EL (cell line): ENCODE measurements around the gene SIPA1L2.

Source experiments
- DNase-seq: peaks from one replicate; pipeline ENCODE4 v3.0.0-alpha.2; 2016

SIPA1L2 gene

GRCh38 chr1:232630047-232630893 lies at the start of gene SIPA1L2:
Gene SIPA1L2 (minus strand): TSS chr1:232630133. CDS start chr1:232515339, 114,794 bp downstream.
- DNase-seq, result peak; percentile 89

- peak; percentile 18 for DNase-seq
These were observed 48.4 kb upstream of the SIPA1L2 start for GRCh38 chr1:232678185-232678886.

GRCh38 chr1:232676307-232676706 lies 46.4 kb upstream of the SIPA1L2 start:
- DNase-seq, result no peak

DNA sequence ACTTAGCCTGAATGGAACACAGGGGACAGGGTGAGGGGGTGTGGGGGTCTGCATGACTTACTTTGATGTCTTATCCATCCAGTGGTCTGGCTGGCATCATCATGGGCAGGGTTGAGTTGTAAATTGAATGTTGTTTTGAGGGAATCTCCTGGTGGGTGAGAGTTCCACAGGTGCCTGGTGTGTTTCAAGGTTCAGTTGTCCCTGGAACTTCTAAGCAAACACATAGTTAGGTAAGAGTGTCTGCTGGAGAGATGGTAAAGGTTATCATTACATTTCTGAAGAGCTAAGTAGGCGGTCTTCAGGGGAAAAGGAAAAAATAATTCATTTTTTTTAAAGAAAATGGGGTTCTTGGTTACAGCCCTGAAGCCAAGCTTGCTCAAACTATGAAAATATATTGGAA lies 46.0 kb upstream of the SIPA1L2 start:
- DNase-seq, result no peak

DNA sequence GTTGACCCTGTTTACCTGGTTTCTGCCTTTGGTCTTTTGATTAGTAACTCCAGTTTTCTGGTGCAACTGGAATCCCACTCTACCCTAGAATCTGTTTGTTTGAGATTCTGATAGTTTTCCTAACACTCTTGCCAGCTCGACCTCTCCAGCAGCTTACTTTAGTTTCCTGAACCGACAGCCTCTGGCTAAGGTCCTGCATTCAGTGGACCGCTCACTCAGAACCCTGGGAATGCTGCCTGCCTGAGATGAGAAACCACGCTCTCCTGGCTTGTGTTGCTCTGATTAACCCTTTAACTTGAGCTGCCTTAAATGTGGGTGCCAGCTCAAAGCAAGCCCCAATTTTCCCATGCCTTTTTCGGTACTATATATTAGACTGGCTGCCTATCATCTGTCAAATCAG lies 45.3 kb upstream of the SIPA1L2 start:
- no peak for DNase-seq

DNA sequence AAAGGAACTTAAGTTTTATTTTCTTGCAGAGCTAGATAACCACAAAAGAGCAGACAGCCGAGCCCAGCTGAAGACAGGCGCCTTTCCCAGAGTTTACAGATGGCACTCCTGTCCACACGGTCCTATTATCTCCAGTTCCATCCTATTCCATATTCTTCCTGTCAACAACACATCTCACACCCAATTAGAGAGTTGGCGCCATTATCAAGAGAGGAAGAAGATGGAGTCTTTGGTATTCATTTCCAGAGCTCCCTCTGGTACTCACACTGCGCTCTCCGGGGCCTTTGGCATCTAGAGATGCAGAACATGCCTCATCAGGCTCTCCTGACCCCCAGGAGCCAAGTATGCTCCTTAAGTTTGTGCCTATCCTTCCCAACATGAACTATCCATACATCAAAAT lies 43.3 kb upstream of the SIPA1L2 start:
- DNase-seq, result no peak

GRCh38 chr1:232669981-232670747 lies 40.2 kb upstream of the SIPA1L2 start:
- peak; percentile 58 for DNase-seq

DNA sequence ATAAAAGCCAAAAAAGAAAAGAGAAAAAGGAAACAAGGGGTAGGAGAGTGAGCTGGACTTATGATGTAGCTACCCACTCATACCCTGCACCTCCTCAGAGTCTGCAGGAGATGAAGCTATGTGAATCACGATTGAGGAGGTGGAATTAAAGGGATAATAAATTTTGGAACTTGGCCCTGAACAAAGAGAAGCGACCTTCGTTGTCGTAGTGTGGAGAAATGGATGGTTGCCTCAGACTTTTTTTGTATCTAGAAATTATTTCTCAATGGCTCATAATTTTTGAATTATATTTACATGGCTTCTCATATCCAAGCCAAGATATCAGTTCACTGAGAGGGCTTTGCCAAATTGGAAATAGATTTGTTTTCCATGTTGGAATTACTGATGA lies 37.8 kb upstream of the SIPA1L2 start:
- peak; percentile 21 for DNase-seq

- no peak for DNase-seq
These were observed 37.3 kb upstream of the SIPA1L2 start for GRCh38 chr1:232667094-232667777.

GRCh38 chr1:232664844-232665777 lies 35.2 kb upstream of the SIPA1L2 start:
- no peak for DNase-seq

GRCh38 chr1:232662910-232663309 lies 33.0 kb upstream of the SIPA1L2 start:
- no peak for DNase-seq

DNA sequence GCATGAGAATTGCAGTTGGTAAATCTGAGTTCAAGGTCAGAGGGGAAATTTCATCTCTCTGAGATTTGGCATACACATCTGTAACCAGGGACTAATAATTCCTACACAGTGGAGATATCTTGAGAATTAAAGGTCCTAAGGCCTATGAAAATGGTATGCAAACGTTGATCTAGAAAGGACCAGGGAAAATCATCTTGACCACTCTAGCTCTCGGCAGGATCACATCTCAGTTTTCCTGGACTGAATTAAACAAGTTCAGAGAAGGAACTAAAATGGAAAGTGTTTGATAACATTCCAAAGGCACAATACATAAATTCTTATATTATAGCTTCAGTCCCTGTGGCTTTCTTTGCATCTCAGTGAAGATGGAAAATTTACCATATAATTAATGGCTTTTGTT lies 28.5 kb upstream of the SIPA1L2 start:
- DNase-seq, result no peak

- DNase-seq, result no peak
These were observed 27.6 kb upstream of the SIPA1L2 start for GRCh38 chr1:232657426-232658005.

GRCh38 chr1:232655746-232656085 lies 25.8 kb upstream of the SIPA1L2 start:
- DNase-seq, result no peak

GRCh38 chr1:232655028-232655745 lies 25.3 kb upstream of the SIPA1L2 start:
- no peak for DNase-seq

DNA sequence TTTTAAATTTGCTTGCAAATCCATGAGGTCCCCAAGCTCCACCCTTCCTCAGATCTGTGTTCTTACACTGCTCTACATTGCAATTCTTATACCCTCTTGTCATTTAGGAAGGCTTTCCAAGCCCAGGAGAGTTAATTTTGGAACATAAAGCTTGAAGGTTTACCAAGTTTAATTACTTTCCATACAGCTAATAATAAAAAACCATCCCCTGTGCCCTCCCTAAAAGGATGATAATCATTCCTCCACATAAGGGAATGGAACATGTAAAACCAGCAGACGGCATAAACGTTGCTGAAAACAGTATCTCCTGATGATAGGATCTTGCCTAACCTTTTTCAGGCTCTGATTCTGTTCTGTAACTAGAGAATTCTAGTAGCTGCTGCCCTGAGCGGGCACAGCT lies 23.9 kb upstream of the SIPA1L2 start:
- no peak for DNase-seq

GRCh38 chr1:232650845-232651244 lies 20.9 kb upstream of the SIPA1L2 start:
- DNase-seq, result peak; percentile 30

DNA sequence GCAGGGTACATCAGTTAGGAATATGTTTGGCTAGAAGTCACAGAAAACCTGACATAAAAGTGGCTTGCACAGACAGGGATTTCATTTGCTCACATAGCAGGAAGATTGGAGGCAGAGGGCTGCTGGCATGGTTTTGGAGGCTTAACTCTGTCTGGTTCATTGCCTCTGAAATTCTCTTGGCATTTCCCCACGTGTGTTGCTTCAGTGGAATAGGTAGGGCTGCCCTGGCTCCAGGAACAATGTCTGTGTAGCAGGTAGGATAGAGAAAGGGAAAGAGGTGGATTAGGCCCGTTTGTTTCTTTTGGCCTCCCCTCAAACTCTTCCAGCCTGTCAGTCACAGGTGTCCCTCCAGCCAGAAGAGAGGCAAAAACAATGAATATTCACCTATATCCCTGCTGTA lies 20.5 kb upstream of the SIPA1L2 start:
- no peak for DNase-seq

DNA sequence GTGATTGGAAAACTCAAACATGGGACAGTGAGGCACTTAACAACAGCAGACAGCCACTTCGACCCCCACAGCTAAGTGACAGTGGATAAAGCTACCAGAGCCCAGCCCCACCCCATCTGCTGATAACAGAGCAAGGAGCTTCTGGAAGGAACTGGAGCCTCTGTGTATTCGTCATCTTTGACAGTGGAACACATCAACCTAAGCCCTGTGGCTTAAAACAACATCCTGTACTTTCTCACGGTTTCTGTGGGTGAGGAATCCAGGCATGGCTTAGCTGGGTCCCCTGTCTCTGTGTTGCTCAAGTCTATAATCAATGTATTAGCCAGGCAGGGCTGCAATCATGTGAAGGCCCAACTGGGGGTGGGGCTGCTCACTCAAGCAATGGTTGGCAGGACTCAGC lies 18.4 kb upstream of the SIPA1L2 start:
- peak; percentile 44 for DNase-seq

DNA sequence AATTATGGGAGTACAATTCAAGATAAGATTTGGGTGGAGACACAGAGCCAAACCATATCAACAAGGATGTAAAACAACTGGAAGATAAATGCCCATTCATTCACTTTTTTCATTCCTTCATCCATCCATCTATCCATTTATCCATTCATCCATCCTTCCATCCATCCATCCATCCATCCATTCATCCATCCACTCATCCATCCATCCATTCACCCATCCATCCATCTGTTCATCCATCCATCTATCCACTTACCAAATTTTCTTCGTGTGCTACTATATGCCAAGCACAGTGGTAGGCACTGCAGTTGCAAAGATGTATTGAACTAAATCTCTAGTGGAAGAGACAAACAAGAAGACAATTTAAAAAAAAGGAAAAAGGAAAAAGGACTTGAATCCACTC lies 14.3 kb upstream of the SIPA1L2 start:
- DNase-seq, result no peak

DNA sequence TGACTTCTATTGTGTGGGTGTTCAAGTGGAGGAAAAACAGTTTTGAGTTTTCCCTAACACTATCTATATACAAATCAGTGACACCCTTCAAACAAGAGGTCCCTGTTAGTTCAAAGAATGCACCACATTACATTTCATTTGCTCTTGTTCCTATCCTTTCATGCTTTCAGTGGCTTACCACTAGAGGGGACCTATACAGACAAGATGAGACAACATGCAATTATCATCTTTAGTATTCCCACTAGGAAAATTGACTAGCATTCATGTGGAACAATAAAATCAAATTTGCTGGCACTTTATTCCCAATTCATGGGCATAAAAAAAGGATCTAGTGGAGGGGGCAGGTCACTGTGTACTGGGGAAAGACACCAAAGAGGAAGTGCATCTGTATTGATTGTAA lies 13.3 kb upstream of the SIPA1L2 start:
- no peak for DNase-seq
